Transverse colon (tissue), 4 donors: ENCODE results near the gene SSPN.

Experiments
- CTCF ChIP-seq, 5 experiments: fragments of 200-600 bp in 3 of 5; fragments of 450-650 bp in 2 of 5; sonication (generic) in 3 of 5; IDR thresholded peaks; 1 replicate in 2 of 5; 2 replicates in 3 of 5; pipeline ENCODE4 v1.5.1; 2016 to 2017; ENCODE audit warnings: antibody characterized with exemption in 5 of 5, inconsistent platforms in 3 of 5, mild to moderate bottlenecking in 2 of 5, moderate library complexity in 1 of 5
- EP300 ChIP-seq: sonication (generic); formaldehyde crosslinking; IDR thresholded peaks from one replicate; pipeline ENCODE4 v1.6.1; 2017; ENCODE audit warnings: antibody characterized with exemption, low read depth
- POLR2A ChIP-seq: fragments of 450-650 bp; IDR thresholded peaks from one replicate; pipeline ENCODE4 v1.6.1; 2016; ENCODE audit warnings: antibody characterized with exemption, mild to moderate bottlenecking, moderate library complexity
- POLR2AphosphoS5 ChIP-seq, 3 donors: sonication (generic); formaldehyde crosslinking; IDR thresholded peaks; one replicate each; pipeline ENCODE4 v1.6.1; 2016; ENCODE audit warnings: antibody characterized with exemption in 3 of 3

GRCh38 chr12:26229910-26230309 is 34.5 kb downstream of the SSPN start:
- no peak for TF ChIP-seq CTCF (IDR thresholded peaks at IDR 0.05)
- TF ChIP-seq POLR2A, result no peak
- no peak for TF ChIP-seq POLR2AphosphoS5 (IDR thresholded peaks at IDR 0.05)
- TF ChIP-seq EP300, result no peak
